A673 (cell line): ENCODE measurements around the gene PVALEF.

Experiments
- CTCF ChIP-seq: fragments of 300-800, 200-600 bp; sonication (generic); conservative IDR thresholded peaks from 2 replicates; pipeline ENCODE4 v1.5.1; 2017; ENCODE audit warnings: low read depth, mild to moderate bottlenecking, antibody characterized with exemption, low read length, moderate library complexity, mixed read lengths
- EZH2 ChIP-seq: fragments of 200-600 bp; sonication (generic); IDR thresholded peaks from 2 replicates; pipeline ENCODE4 v1.6.1; 2017; ENCODE audit warnings: borderline replicate concordance, low read depth, mild to moderate bottlenecking, mixed read lengths, antibody characterized with exemption, low read length; ENCODE audit not compliant: poor library complexity, severe bottlenecking

GRCh38 chr17:81163051-81163695, 2.1 kb upstream of the PVALEF start:
- no peak for TF ChIP-seq CTCF
- TF ChIP-seq EZH2: no peak
